MCF 10A (cell line): ENCODE measurements around the gene ARHGEF2. TPM values are rescaled to one million over a fixed set of nuclear protein-coding genes. Genes with fewer than 3 reads are reported as not detected.

ENCODE experiments used
- BruUV-seq: library from RNA; stranded (reverse); fragments of 400-500 nt; replicated peaks from 2 replicates; lab custom pipeline; 2021; lab: Mats Ljungman, UMichigan
- CTCF ChIA-PET: fragments of 300-600 bp; sonication (Branson Sonifier 250); formaldehyde crosslinking; extraction: SDS; loops from one replicate; lab custom pipeline; 2021; ENCODE audit warnings: antibody characterized with exemption, inconsistent platforms; lab: Yijun Ruan, JAX
- POLR2A ChIA-PET: fragments of 300-600, 350-650 bp; sonication (Branson Sonifier 250); formaldehyde crosslinking; extraction: SDS; loops from one replicate; lab custom pipeline; 2020; ENCODE audit warnings: antibody characterized with exemption, inconsistent platforms; lab: Yijun Ruan, JAX
- DNase-seq: peaks from one replicate; pipeline ENCODE4 v3.0.0-alpha.2; 2018; ENCODE audit not compliant: unreplicated experiment
- H3K27ac Mint-ChIP-seq: one replicate; pipeline ENCODE4 v1.8.0; 2022; ENCODE audit warnings: mild to moderate bottlenecking, low read depth, mixed read lengths; ENCODE audit not compliant: unreplicated experiment
- H3K27me3 Mint-ChIP-seq: one replicate; pipeline ENCODE4 v1.8.0; 2022; ENCODE audit warnings: mixed read lengths; ENCODE audit not compliant: insufficient read depth, unreplicated experiment
- H3K36me3 Mint-ChIP-seq: one replicate; pipeline ENCODE4 v1.8.0; 2022; ENCODE audit warnings: mild to moderate bottlenecking, moderate library complexity, mixed read lengths; ENCODE audit not compliant: insufficient read depth, unreplicated experiment
- H3K4me1 Mint-ChIP-seq: one replicate; pipeline ENCODE4 v1.8.0; 2022; ENCODE audit warnings: mixed read lengths; ENCODE audit not compliant: insufficient read depth, unreplicated experiment
- H3K4me3 Mint-ChIP-seq: one replicate; pipeline ENCODE4 v1.8.0; 2022; ENCODE audit warnings: mild to moderate bottlenecking, moderate library complexity, mixed read lengths; ENCODE audit not compliant: unreplicated experiment
- H3K9me3 Mint-ChIP-seq: one replicate; pipeline ENCODE4 v1.8.0; 2022; ENCODE audit warnings: mixed read lengths; ENCODE audit not compliant: unreplicated experiment
- CTCF ChIP-seq: fragments of 200-600 bp; IDR thresholded peaks from one replicate; pipeline ENCODE4 v1.8.0; 2022; ENCODE audit warnings: antibody characterized with exemption, mild to moderate bottlenecking; ENCODE audit not compliant: unreplicated experiment
- intact Hi-C: fragments of 100-400 bp; cut with micrococcal nuclease; formaldehyde crosslinking; loops from 2 replicates; pipeline ENCODE4 v1.14.1; 2022
- total RNA-seq: library from RNA; stranded (reverse); gene quantifications from 2 replicates; pipeline ENCODE4 v1.2.3, GENCODE V29; 2022

Gene ARHGEF2
- total RNA-seq, 1 experiment from 2014 or later = 498 TPM

- Mint-ChIP-seq H3K36me3 (peaks cover 35% of the 10 kb centered on the region), H3K27me3 (no peaks in the 10 kb centered on the region), H3K4me3 (peak overlapping the region; percentile 81), H3K4me1 (peaks cover 77% of the 10 kb centered on the region), H3K27ac (peak overlapping the region; percentile 90), H3K9me3 (no peaks in the 10 kb centered on the region)
- ChIA-PET CTCF (interaction anchor here (0.5 to 9.9 kb wide), 13 partner anchors 10 to 1395 kb away, joined by 3 to 73 read pairs (median 4); no protein-coding TSS in a partner anchor), POLR2A (interaction anchor here (0.7 to 13.3 kb wide), 7 partner anchors 9 to 148 kb away, joined by 3 to 294 read pairs (median 14); partner anchors contain the start of genes KHDC4 and RXFP4)
- intact Hi-C loops = loop anchor here (1.0 kb wide), 1 partner anchor 11 kb away; no protein-coding TSS in a partner anchor
- no peak for DNase-seq
- no TSS peak for BruUV-seq
- TF ChIP-seq CTCF = no peak
Measured at GRCh38 chr1:155974208-155975115, 3.9 kb downstream of the ARHGEF2 start.

- no peaks in the 10 kb centered on the region for H3K9me3 Mint-ChIP-seq
- H3K36me3 Mint-ChIP-seq = peaks cover 42% of the 10 kb centered on the region
- no peak for TF ChIP-seq CTCF
- POLR2A ChIA-PET = interaction anchor here (3.1 to 13.3 kb wide), 4 partner anchors 9 to 41 kb away, joined by 14 to 294 read pairs (median 228); partner anchors contain the start of genes KHDC4 and RXFP4
- no TSS peak for BruUV-seq
- no peak overlapping the region for H3K4me3 Mint-ChIP-seq
- H3K27ac Mint-ChIP-seq = peak overlapping the region; percentile 90
- intact Hi-C loops = loop anchor here (1.0 kb wide), 1 partner anchor 10 kb away; no protein-coding TSS in a partner anchor
- H3K27me3 Mint-ChIP-seq = no peaks in the 10 kb centered on the region
- CTCF ChIA-PET = interaction anchor here (0.5 to 9.9 kb wide), 11 partner anchors 10 to 119 kb away, joined by 3 to 73 read pairs (median 5); no protein-coding TSS in a partner anchor
- H3K4me1 Mint-ChIP-seq = peaks cover 71% of the 10 kb centered on the region
- DNase-seq = no peak
Measured at GRCh38 chr1:155973723-155974122, 4.6 kb downstream of the ARHGEF2 start.

- Mint-ChIP-seq H3K4me1 (peaks cover 71% of the 10 kb centered on the region), H3K4me3 (no peak overlapping the region), H3K9me3 (no peaks in the 10 kb centered on the region), H3K27ac (peak overlapping the region; percentile 81), H3K36me3 (peaks cover 52% of the 10 kb centered on the region), H3K27me3 (no peaks in the 10 kb centered on the region)
- no peak for TF ChIP-seq CTCF
- ChIA-PET CTCF (interaction anchor here (0.6 to 9.9 kb wide), 3 partner anchors 10 to 509 kb away, joined by 3 to 73 read pairs (median 3); no protein-coding TSS in a partner anchor), POLR2A (interaction anchor here (0.6 to 13.3 kb wide), 5 partner anchors 8 to 40 kb away, joined by 4 to 294 read pairs (median 196); partner anchors contain the start of genes KHDC4 and RXFP4)
- no peak for DNase-seq
- intact Hi-C loops = no loop called here
- BruUV-seq = no TSS peak
Measured at GRCh38 chr1:155971910-155972809, 6.2 kb downstream of the ARHGEF2 start.
